CD4-positive, alpha-beta T cell treated with Interleukin-6 for 4 hours (primary cell): ENCODE results near the gene ZNF74.
A peak's percentile ranks its signal among the peaks of the same experiment; 100 is the strongest.
"Not testable (repeated sequence)": the region's sequence is repeated elsewhere in the genome, so short reads cannot be mapped to it uniquely, and the experiment has no call there.

ENCODE experiments used
- DNase-seq: peaks from one replicate; pipeline ENCODE4 v3.0.0-alpha.2; 2020; ENCODE audit warnings: mixed read lengths

ZNF74 gene

GRCh38 chr22:20450551-20450906 is 56.6 kb downstream of the ZNF74 start:
- DNase-seq: no peak

- DNase-seq: not testable (repeated sequence)
These were observed 57.3 kb downstream of the ZNF74 start for GRCh38 chr22:20451129-20451778.

GRCh38 chr22:20451920-20452319 is 58.0 kb downstream of the ZNF74 start:
- DNase-seq: no peak

- DNase-seq: no peak
These were observed 59.3 kb downstream of the ZNF74 start for GRCh38 chr22:20453222-20453621.

- DNase-seq: no peak
These were observed 61.7 kb downstream of the ZNF74 start for GRCh38 chr22:20455709-20456063.

- DNase-seq: peak; percentile 82
These were observed 62.2 kb downstream of the ZNF74 start for GRCh38 chr22:20456064-20456721.

GRCh38 chr22:20456722-20457076 is 62.7 kb downstream of the ZNF74 start:
- no peak for DNase-seq

GRCh38 chr22:20457506-20458240 is 63.7 kb downstream of the ZNF74 start:
- no peak for DNase-seq
